Germinal center (tissue), 1 donor: Measurements from ENCODE around the gene RAD51B.
A peak's percentile ranks its signal among the peaks of the same experiment; 100 is the strongest.

Source experiments
- DNase-seq: peaks from one replicate; pipeline ENCODE4 v3.0.0; 2012; ENCODE audit warnings: mixed read lengths, low spot score

The RAD51B gene

DNA sequence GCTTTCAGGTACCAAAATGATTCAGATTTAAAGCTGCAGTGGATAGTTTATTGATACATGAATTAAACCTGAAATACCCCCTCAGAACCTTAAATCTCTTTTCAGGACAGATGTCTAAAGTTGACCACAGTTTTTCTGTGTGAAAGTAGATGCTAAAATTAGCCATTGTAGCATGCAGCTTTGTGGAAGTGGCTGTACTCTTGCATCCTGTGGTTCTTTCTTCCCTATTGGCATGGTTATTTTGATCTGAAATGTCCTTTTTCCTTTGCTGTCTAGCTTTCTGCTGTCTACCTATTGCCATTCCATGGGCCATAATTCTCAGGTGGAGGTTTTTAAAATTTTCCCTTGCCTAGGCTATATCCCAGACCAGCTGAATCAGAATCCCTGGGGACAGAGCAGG is 517.7 kb downstream of the RAD51B start:
- no peak for DNase-seq

DNA sequence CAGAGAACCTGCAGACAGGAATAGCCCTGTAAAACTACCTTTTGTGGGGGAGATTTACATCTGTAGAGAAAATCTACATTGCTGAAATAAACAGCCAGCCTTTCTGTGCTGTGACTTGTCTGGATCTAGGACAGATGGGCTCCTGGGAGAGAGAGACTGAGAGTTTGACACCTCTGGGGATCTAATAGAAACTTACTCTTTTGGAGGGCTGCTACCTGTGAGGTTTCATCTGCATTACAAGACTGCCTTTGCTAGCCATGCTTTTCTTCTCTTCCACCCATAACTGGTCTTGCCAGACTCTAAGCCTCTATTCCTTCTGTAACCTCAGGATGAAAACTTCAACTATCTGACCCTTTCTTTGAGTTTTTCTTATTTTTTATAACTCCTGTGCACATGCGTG is 520.7 kb downstream of the RAD51B start:
- DNase-seq = no peak

DNA sequence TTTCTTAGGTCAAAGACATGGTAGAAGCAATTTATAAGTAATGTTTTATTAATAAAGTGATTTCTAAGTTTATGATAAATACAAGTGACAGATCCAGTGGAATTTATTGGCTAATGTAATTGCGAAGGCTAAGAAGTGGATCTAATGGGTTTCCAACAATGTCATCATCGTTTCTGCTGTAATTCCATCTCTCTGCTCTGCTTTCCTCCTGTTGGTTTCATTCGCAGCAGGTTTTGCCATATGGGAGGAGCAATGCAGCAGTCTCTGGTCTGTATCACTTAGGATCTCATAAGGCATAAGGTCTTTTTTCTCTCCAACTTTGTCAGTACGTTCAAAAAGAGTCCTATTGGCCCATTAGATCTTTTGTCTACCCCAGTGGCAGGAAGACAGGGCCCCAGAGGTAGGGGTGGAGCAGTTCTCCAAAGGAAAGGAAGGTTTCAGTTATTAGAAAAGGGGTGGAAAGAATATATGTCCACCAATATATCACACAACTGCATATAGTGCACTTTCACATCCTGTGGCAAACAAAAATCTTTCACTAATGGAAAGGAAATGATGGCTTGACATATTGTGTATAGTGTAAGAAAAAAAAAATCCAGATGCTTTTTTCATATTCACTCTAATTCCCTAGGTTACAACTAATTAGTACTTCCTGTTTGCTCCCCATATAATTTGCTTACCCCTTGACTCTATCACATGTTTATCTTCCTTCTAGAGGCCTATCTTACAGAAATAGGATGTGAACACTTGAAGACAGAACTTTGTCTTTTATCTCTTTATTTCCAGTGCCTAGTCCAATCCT is 522.0 kb downstream of the RAD51B start:
- DNase-seq = peak; percentile 36

DNA sequence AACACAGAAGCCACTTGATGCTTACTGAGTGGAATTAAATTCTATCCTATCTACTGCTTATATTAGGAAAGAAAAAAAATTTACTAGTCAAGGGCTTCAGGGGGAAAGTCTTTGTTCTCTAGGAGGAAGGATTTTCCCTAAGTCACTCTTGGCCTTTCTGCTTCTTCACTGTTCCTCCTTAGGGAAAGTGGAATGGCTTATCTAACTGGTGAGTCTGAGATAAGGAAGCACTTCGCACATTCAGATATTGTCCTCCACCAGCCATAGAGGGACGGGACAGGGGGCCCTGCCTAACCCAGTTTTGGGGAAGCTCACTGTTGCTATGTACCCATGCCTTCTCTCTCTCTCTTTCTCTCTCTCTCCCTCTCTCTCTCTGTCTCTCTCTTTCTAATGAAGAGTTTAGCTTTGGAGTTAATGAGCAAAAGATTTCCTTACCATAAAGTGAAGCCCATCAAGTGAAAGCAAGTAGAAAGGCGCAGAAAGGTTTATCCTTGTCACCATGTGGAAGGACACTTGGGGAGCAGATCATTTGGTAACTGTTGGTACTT is 522.7 kb downstream of the RAD51B start:
- DNase-seq = no peak

DNA sequence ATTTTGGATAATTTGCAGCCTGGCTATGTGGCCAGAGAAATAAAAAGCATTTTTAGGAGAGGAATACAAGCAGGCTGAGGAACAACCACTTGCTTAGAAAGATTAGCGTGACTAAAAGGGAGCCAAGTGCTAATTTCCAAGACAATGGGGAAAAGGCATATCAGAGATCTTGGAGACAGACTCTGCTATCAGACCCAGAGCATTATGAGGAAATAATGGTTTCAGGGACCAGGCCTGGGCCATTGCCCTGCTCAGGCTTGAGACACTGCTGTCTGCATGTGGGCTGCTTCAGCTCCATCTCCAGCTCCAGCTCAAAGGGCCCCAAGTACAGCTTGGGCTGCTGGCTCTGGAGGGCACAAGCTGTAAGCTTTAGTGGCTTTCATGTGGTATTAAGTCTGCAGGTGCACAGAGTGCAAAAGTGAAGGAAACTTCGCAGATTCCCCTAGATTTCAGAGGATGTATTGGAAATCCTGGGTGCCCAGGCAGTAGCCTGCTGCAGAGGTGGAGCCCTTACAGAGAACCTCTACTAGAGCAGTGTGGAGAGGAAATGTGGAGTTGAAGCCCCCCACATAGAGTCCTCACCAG is 524.0 kb downstream of the RAD51B start:
- no peak for DNase-seq

DNA sequence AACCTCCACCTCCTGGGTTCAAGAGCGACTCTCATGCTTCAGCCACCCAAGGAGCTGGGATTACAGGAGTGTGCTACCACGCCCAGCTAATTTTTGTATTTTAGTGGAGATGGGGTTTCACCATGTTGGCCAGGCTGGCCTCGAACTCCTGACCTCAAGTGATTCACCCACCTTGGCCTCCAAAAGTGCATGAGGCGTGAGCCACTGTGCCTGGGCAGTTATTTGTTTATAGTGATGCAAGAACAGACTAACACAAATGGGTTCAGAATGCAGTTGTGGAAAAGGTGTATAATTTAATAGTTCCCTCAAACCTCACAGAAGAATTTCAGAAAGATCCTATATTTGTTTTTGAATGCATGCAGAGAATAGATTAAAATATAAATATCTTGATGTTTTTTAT is 526.2 kb downstream of the RAD51B start:
- DNase-seq = no peak

DNA sequence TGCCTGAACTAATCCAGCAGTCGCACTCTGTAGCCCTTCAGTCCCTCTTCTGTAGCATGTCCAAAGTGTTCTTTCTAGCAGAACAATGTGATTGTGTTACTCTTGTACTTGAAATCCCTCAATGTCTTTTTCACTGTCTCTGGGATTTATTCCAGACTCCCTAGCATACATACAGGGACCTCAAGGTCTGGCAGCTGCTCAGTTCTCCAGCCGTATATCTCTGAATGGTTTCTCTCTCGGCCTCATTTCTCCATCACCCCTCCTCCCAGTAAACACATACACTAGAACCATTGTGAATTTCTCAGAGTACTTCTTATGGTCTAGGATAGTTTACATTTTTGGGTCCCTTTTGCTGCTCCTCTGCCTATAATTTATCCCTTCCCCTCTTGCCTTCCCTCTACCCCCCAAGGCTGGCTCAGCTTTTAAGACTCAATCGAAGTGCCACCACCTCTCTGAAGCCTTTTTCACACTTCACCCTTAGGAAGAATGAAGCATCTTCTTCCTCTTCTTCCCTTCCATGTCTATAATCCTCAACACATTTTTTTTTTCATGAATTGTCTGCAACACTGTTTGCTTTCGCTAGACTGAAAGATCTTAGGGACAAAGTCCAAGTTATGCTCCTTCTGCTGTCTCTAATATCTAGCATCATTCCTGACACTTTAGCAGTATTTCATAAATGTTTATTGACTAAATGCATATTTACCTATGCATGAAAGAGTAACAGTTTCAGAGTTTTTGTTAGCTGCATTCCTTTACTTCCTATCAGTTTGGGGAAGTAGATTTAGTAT is 527.2 kb downstream of the RAD51B start:
- no peak for DNase-seq

DNA sequence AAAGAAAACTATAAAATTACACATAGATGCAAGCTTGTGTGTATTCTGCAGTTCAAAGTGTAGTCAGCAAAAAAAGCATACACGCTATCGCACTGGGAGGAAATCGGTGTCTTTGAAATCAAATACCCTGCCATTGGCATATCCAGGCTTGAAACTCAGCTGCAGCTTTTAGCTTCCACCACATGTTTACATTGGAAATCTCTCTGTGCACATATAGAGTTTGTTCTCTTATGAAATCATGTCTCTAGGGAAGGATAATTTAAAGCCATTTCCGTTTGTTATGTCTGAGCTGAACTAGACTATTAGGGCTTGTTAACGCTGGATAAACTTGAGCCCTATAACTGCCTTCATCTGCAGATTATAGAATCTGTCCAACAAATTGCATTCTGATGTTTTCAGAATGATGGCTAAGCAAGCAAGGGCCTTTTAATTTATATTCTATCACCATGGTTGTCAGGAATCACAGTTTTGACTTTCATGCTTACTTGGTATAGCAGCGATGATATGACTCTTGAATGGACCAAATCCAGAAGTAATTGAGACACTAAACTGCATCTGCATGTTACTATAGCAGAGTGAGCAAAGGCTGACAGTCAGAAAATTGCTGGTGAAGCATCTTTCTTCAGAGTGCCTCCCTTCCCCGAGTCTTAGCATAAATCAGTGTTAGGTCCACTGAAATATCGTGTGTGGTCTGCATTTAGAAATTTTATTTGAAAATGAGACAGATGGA is 530.5 kb downstream of the RAD51B start:
- no peak for DNase-seq

DNA sequence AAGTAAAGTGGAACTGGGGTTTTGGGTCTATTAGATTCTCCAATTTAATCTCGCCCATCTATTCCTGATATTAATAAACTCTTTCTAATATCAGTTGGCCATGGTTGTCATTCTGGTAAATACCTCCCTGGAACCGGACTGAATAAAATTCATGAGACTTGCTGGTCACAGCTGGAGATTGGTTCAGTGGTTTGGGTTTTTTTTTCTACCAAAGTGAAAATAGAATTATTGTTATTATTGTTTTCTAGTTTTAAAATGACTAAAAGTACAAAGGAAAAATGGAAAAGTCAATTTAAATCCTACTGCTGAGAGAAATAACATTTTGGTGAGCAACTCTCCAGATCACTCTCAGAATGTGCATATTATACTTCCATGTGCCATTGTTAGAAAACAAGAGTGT is 535.8 kb downstream of the RAD51B start:
- DNase-seq = no peak

DNA sequence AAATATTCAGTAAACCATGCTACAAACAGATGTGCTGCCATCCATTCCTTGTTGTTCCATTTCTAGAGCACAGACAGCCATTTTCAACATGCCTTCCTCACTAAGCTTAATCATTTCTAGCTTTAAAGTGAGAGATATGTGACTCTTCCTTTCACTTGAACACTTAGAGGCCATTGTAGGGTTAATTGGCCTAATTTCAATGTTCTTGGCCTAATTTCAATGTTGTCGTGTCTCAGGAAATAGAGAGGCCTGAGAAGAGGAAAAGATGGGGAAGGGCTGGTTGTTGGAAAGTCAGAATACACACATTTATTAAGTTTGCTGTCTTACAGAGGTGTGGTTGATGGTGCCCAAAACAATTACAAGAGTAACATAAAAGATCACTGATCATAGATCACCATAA is 538.2 kb downstream of the RAD51B start:
- DNase-seq = no peak

DNA sequence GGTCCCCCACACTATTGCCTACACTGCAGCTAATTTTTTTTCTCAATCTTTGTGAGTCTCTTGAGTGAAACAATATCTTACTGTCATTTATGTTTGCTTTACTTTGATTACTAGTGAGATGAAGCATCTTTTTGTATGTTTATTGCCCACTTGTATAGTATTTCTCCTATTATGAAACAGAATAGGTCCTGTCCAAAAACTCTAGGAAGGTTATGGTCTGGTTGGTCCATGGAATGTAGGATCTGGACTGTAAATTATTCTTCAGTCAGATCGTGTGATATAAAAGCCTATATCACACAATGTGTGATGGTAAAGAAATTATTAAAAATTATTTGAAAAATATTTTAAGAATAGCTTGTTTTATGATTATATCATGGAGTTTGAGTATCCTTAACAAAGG is 538.9 kb downstream of the RAD51B start:
- DNase-seq = no peak

DNA sequence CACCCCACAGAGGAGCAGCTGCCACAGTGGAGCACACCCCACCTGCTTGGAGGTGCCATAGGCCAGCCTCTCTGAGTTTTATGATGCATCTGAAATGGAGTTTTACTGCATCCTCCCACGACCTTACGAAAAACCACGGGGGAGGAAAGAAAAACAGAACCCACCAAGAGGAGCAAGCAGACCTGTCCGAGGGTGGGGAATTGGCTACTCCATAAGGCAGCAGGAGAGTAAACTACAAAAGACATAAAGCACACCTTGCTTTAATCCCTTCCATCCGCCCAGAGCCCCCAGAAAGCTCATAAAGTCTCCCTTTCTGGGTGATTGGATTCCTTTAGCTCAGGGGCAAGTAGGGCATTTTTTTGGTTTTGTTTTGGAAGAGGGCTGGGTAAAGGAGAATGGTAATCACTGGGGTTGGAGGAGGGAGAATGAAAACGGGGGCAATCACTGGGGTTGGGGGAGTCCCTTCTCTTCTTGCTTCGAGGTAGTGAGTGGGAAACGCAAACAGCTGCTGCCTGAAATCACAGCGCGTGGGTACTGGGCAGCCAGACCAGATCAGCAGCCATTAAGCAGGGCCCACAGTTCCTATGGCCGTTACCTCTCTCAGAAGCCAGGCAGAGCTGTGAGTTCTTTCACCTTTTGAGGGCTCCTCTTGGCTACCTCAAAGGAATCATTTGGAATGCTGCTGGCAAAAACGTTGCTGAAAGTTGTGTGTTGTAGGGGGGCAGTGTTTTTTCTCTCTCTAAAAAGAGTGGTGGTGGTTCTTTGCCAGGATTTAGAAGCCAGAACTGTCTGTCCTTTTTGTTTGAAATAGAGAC is 539.6 kb downstream of the RAD51B start:
- DNase-seq = no peak

DNA sequence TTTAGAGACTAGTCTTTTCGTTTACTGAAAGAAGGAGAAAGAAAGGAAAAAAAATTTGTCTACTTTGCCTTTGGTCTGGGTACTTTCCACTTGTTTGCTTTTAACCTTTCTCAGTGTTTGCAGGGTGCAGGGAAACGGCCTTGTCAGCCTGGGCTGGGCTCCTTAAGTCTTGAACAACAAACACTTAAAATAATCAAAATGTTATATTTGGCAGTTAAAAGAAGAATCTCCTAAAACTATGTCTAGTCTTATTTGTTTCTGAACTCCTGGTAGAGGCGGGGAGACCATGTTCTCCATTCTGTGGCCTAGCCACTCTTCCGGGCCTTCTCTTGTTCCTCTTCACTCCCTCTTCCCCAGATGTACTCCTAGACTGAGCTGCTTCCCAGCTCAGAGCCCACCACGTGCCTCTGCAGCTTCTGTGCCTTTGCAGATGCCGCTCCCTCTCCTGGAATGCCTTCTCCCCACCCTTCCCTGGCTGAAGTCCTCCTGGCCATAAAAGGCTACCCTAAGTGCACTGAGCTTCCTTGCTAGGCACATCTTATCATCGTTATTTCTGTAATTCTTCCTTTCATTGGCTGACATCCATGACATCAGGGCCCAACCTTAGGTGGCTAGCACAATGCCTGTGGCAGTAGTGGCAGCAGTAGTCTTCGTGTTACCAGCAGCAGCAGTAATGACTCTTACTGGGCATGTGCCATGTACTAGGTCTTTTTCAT is 540.4 kb downstream of the RAD51B start:
- DNase-seq = no peak

DNA sequence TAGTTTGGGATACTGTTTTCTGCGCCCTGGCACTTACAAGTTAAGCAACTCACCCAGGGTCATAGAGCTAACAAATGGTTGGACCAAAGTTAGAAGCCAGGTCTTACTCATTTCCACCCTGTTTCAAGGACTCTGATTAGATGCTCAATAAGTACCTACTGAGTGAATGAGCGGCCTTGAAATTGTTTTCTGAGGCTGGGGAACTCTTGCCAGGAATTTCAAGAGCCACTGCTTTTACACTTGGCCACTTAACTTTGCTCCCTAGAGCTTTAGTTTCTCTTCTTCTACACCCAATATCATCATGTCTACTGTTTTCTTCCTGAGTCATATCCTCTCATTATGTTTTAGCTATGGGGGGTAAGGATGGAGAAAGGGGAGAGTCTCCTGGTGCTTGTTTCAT is 541.7 kb downstream of the RAD51B start:
- no peak for DNase-seq

DNA sequence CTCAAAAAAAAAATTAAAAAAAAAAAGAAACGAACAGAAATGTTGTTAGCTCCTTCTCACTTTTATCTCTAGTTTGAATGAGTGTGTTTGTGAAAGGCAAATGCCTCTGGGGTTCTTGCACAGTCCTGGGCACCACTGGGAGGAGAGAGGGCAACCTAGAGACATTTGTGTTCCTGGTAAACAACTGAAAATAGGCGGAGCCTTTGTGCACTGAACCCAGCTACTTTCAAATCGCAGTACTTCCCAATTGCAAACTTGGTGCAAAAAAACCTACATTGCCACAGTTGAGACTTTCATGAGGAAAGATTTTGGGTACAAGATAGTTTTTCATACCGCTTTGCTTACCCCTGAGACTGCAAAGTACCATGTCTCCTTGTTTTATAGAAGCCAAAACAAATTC is 543.3 kb downstream of the RAD51B start:
- DNase-seq = peak; percentile 40

DNA sequence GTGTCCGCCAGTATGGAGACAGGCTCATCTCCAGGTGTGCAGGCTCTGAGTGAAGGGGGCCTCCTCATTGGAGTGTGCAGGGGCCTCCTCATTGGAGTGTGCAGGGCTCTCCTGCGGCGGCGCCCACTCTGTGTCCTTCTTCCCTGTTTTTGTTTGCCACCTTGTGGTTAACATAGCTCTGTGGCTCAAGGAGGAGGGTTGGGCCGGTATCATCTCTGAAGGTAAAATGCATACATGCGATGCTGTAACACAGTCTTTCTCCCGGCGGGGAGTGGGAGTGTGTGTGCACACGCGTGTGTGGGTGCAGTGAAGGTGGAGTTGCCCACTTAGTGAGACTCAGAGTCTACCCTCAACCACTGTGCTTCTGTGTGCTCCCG is 543.9 kb downstream of the RAD51B start:
- DNase-seq = no peak

DNA sequence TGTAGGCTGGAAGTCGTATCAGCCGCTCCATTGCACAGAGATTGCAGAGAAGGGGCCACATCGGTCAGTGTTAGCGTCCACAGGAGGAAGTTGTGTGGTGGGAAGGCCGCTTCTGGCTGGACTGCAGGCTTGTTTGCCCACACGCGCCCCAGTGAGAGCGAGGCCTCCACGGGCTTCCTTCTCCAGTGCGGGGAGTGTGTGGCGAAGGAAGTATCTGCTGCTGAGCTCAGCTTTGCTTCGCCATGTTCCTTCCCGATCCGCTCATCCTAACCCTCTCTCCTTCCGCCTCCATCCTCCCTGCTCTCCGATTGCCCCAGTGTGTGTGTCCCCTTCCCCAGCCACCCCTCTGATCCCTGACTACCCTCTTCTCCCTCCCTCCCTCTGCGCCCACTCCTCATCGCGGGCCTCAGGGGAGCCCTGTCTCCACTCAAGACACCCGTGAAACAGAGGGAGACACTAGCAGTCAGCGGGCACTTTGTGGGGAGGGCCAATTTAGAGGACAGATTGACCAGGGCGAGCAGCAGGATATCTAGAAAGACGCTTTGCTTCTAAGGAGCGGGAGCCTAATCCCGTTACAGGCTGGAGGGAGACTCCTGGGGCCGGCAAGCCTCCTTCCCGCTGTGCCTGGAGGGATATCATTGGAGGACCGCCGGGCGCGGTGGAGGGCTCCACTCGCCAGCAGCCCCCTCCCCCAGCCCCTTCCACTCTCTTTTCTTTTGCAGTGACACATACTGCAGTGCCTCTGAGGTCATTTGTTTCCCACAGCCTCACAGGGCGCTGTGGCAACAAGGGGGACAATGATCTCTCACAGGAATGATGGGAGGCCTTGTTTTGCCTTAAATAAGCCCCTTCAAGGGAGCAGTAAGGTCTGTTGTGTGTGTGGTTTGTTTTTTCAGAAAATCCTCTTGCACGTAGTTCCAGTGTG is 544.5 kb downstream of the RAD51B start:
- DNase-seq = no peak

DNA sequence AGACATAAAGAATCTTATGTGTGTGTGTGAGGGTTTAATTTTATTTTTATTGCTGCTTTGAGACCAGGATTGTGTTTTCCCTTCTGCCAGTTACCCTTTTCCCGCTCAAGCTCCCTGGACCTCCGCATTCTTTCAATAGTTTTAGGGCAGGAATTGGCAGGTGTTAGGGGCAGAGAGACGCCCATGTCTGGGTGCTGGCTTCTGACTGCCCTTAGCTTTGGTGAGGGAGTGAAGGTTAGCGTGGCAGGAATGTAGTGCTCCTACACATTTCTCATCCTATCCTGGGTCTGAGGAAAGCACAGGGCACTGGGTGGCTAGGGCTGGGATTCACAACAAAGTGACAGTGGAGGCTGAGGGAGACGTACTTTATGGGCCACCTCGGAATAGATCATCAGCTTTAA is 545.2 kb downstream of the RAD51B start:
- DNase-seq = no peak

DNA sequence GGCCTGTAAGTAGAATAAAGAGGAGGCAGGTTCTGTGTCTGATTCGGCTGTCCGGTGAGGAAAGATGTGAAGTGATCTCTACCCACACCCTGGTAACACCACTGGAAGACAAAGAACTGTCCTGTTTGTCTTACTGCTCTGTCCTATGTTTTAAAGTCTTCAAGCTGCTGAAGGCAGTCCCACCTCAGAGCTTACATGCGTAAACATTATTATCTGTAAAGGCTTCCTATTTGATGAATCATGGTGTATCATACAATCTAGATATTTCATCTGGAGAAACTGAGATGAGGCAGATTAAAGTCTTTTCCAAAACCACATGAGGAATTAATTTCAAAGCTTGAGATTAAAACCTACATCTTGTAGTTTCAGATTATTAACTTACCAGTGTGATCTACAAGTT is 545.6 kb downstream of the RAD51B start:
- no peak for DNase-seq

DNA sequence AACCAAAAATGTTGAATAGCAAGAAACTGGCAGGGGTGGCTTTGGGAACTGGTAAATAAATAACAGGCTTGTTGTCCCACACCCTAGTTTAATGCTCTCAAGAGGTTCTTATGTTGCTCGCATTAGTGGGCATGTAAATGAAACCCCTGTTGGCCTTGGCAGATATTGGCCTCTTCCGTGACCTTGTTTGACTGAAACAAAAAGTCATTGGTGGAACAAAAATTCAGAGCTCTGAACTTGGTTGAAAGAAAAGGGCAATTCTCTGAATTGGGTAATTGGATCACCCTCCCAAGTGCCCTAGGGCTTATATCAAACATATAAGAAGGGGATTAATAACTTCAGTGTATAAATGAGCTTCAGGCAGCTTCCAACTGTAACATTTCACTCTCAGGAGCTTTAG is 547.1 kb downstream of the RAD51B start:
- no peak for DNase-seq
